Measurements from ENCODE around the gene RRP9. TPM values are rescaled to one million over a fixed set of nuclear protein-coding genes. Genes with fewer than 3 reads are reported as not detected.
"Not testable (repeated sequence)": the region's sequence is repeated elsewhere in the genome, so short reads cannot be mapped to it uniquely, and the experiment has no call there.

RRP9 gene, protein sequence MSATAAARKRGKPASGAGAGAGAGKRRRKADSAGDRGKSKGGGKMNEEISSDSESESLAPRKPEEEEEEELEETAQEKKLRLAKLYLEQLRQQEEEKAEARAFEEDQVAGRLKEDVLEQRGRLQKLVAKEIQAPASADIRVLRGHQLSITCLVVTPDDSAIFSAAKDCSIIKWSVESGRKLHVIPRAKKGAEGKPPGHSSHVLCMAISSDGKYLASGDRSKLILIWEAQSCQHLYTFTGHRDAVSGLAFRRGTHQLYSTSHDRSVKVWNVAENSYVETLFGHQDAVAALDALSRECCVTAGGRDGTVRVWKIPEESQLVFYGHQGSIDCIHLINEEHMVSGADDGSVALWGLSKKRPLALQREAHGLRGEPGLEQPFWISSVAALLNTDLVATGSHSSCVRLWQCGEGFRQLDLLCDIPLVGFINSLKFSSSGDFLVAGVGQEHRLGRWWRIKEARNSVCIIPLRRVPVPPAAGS
- 10.8 and 13.7 TPM in 2 replicates for polyA plus RNA-seq (2011; rRNA removed)
- polyA minus RNA-seq (2011; rRNA and poly(A)+ RNA removed), result 9.5 and 11.8 TPM in 2 replicates

DNA sequence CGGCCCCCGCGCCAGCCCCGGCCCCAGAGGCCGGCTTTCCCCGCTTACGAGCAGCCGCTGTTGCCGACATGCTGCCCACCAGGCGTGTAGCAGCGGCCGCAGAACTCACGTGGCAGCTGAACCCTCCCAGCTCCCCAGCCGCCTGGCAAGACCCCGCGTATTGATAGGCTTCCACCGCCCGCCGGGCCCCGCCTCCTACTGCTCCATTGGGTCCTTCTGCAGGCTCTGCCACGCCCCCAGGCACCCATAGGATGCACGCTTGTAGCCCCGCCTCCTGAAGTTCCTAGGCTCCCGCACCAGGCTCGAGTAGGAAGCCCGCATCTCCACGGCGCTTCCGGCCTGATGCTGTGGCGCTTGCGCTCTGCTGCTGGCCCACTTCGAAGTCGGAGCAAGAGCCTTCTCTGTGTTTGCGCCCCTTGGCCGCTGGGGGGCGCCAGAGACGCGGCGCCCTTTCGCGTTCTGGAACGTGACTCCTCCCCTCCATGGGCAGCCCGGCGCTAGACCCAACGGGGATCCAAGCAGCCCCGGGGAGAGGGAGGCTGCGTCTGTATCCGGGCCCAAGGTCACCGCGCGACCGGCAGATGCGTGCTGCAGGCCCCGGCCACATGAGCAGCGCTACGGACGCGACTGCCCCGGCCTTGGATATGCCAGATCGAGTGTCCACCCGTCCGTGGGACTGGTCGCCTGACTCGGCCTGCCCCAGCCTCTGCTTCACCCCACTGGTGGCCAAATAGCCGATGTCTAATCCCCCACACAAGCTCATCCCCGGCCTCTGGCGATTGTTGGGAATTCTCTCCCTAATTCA, at the start of gene RRP9, which contains the start of gene PARP3:
TSS of gene RRP9 (minus strand) at position 107 of the 805 bp plus-strand sequence. CDS start at position 70, 37 bp downstream.
TSS of gene PARP3 (plus strand) at position 566 of the 805 bp plus-strand sequence. CDS start 993 bp downstream, outside the sequence.
- Histone ChIP-seq H3K27me3 (ENCODE audit: control insufficient read depth, insufficient read depth, low read length) (no peaks in the 10 kb centered on the region), H3K4me3 (ENCODE audit: low read depth, low read length) (peak within 1 kb of the TSS; percentile 88), H3K9me3 (ENCODE audit: control insufficient read depth, insufficient read depth, low read length) (no peaks in the 10 kb centered on the region; the same call in 1 of the 2 replicates), H3K27ac (ENCODE audit: low read depth, low read length) (peak within 1 kb of the TSS; percentile 90)
- TF ChIP-seq, protein P1, sequence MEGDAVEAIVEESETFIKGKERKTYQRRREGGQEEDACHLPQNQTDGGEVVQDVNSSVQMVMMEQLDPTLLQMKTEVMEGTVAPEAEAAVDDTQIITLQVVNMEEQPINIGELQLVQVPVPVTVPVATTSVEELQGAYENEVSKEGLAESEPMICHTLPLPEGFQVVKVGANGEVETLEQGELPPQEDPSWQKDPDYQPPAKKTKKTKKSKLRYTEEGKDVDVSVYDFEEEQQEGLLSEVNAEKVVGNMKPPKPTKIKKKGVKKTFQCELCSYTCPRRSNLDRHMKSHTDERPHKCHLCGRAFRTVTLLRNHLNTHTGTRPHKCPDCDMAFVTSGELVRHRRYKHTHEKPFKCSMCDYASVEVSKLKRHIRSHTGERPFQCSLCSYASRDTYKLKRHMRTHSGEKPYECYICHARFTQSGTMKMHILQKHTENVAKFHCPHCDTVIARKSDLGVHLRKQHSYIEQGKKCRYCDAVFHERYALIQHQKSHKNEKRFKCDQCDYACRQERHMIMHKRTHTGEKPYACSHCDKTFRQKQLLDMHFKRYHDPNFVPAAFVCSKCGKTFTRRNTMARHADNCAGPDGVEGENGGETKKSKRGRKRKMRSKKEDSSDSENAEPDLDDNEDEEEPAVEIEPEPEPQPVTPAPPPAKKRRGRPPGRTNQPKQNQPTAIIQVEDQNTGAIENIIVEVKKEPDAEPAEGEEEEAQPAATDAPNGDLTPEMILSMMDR (IDR thresholded peaks at IDR 0.05; ENCODE audit: low read depth, low read length), result peak; percentile 98
- DNase-seq (ENCODE audit: low read depth, low spot score), result peak; percentile 100
- POLR2A ChIA-PET, result interaction anchor here (0.6 to 2.2 kb wide), 8 partner anchors 25 to 556 kb away, joined by 3 to 20 read pairs (median 4); partner anchors contain the start of genes ABHD14B, ACY1, MANF and PCBP4
- CTCF ChIA-PET, result interaction anchor here (0.5 to 2.5 kb wide), 24 partner anchors 10 to 545 kb away, joined by 3 to 37 read pairs (median 4); partner anchors contain the start of genes ABHD14A, ABHD14B, ACY1 and PCBP4

DNA sequence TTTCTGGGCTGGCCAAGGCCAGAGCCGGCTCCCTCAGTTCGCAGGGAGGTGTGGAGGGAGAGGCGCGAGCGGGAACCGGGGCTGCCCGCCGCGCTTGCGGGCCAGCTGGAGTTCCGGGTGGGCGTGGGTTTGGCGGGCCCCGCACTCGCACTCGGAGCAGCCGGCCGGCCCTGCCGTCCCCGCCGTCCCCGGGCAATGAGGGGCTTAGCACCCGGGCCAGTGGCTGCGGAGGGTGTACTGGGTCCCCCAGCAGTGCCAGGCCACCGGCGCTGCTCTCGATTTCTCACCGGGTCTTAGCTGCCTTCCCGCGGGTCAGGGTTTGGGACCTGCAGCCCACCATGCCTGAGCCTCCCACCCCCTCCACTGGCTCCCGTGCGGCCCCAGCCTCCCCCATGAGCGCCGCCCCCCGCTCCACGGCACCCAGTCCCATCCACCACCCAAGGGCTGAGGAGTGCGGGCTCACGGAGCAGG, 48.8 kb upstream of the RRP9 start:
- POLR2A ChIA-PET, result interaction anchor here (1.3 to 2.9 kb wide), 2 partner anchors 8 to 66 kb away, joined by 5 to 20 read pairs; partner anchors contain the start of genes ACY1 and DUSP7
- H3K4me3 ChIP-seq (ENCODE audit: low read depth, low read length); DNase-seq (ENCODE audit: low read depth, low spot score); H3K9me3 ChIP-seq (ENCODE audit: control insufficient read depth, insufficient read depth, low read length); H3K27me3 ChIP-seq (ENCODE audit: control insufficient read depth, insufficient read depth, low read length); H3K27ac ChIP-seq (ENCODE audit: low read depth, low read length); CTCF ChIA-PET: not testable (repeated sequence)

DNA sequence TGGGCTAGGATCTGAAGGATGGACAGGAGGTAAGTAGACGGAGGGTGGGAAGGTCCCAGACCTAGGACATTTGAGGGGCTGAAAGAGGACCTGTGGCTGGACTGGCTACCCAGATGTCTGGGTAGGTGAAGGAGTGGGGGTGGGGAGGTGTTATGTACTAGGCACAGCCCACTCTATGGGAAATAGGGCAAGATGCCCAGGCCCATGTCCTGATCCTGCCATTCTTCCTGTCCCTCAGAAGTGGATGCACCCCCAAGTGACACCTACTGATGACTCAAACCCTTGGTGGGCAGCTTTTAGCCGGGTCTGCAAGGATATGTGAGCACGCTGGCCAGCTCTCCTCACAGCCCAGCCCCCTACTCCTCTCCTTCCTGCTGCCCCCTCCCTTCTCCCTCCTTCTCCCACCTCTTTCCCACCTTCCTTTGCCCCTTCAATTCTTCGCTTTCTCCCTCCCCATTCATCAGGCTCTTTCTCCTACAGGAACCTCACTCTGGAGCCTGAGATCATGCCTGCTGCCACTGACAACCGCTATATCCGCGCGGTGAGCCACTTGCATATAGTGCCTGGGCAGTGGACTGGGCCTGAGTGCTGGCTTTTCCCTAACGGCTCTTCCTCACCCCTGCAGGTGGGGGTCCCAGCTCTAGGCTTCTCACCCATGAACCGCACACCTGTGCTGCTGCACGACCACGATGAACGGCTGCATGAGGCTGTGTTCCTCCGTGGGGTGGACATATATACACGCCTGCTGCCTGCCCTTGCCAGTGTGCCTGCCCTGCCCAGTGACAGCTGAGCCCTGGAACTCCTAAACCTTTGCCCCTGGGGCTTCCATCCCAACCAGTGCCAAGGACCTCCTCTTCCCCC, 46.8 kb upstream of the RRP9 start:
- Histone ChIP-seq H3K4me3 (ENCODE audit: low read depth, low read length) (no peak overlapping the region), H3K27ac (ENCODE audit: low read depth, low read length) (no peak overlapping the region), H3K9me3 (ENCODE audit: control insufficient read depth, insufficient read depth, low read length) (no peaks in the 10 kb centered on the region; the same call in 1 of the 2 replicates), H3K27me3 (ENCODE audit: control insufficient read depth, insufficient read depth, low read length) (no peaks in the 10 kb centered on the region)
- CTCF ChIA-PET, result no interaction called here
- TF ChIP-seq, protein P1 (IDR thresholded peaks at IDR 0.05; ENCODE audit: low read depth, low read length), result no peak
- POLR2A ChIA-PET, result no interaction called here
- no peak for DNase-seq (ENCODE audit: low read depth, low spot score)

DNA sequence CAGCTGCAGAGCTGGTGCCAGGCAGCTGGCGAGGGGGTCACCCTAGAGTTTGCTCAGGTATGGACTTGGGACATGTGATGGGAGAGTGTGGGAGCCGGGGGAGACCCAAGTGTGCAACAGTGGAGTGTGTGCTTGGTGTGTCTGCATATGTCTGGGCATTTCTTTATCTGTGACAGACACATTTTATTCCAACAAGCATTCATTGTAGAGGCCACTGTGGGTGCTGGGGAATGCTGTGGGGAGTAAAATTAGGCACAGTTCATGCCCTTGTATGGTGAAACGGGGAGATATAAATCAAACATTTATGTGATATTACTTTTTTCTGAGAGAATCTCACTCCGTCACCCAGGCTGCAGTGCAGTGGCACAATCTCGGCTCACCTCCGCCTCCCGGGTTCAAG, 45.9 kb upstream of the RRP9 start:
- CTCF ChIA-PET, result interaction anchor here (1.6 kb wide), 1 partner anchor 14 kb away, joined by 7 read pairs; the partner anchor contains the start of gene ABHD14B

More for the DNA sequence above, 45.9 kb upstream of the RRP9 start:
- Histone ChIP-seq H3K9me3 (ENCODE audit: control insufficient read depth, insufficient read depth, low read length) (no peaks in the 10 kb centered on the region; the same call in 1 of the 2 replicates), H3K27ac (ENCODE audit: low read depth, low read length) (no peak overlapping the region), H3K4me3 (ENCODE audit: low read depth, low read length) (no peak overlapping the region), H3K27me3 (ENCODE audit: control insufficient read depth, insufficient read depth, low read length) (no peaks in the 10 kb centered on the region)
- POLR2A ChIA-PET, result interaction anchor here (1.1 kb wide), 2 partner anchors 8 to 1418 kb away, joined by 3 to 4 read pairs; partner anchors contain the start of genes HEMK1 and RPL29
- TF ChIP-seq, protein P1 (IDR thresholded peaks at IDR 0.05; ENCODE audit: low read depth, low read length), result no peak
- no peak for DNase-seq (ENCODE audit: low read depth, low spot score)
